A549 (cell line): Measurements from ENCODE around the gene TCERG1L. TPM values are rescaled to one million over a fixed set of nuclear protein-coding genes. Genes with fewer than 3 reads are reported as not detected.

Experiments used
- ATAC-seq, 2 experiments: fragments of 200-7000 bp in 1 of 2; fragments of >200 bp in 1 of 2; cut with Nextera tagmentation in 1 of 2; cut with Tn5 transposase in 1 of 2; 3 replicates each; pipeline versions ENCODE4 v1.8.0 to v1.9.1; 2018 to 2020; ENCODE audit warnings: mild to moderate bottlenecking in 1 of 2, moderate library complexity in 1 of 2
- CTCF ChIA-PET: fragments of 300-600 bp; sonication (Branson Sonifier 250); formaldehyde crosslinking; extraction: SDS; loops from one replicate; lab custom pipeline; 2021; ENCODE audit warnings: antibody characterized with exemption, inconsistent platforms; lab: Yijun Ruan, JAX
- POLR2A ChIA-PET: fragments of 350-600 bp; formaldehyde crosslinking; extraction: SDS; loops from one replicate; lab custom pipeline; 2021; ENCODE audit warnings: antibody characterized with exemption, inconsistent platforms; lab: Yijun Ruan, JAX
- DNase-seq, 2 experiments: peaks; one replicate each; pipeline versions ENCODE4 v3.0.0 to v3.0.0-alpha.2; 2011 to 2016; ENCODE audit warnings: low read depth in 1 of 2, low spot score in 1 of 2
- FAIRE-seq: peaks from 2 replicates; lab custom pipeline; 2011; peaks lifted over from hg19 to GRCh38; lab: Jason Lieb, UNC
- H3K27ac ChIP-seq, 2 experiments: fragments of >200 bp; sonication (Bioruptor Twin); formaldehyde crosslinking; 3 replicates each; pipeline ENCODE4 v1.5.1; 2016 to 2017
- H3K4me1 ChIP-seq: fragments of >200 bp; sonication (Bioruptor Twin); formaldehyde crosslinking; 3 replicates; pipeline ENCODE4 v1.6.1; 2016
- H3K4me2 ChIP-seq: fragments of >200 bp; sonication (Bioruptor Twin); formaldehyde crosslinking; 3 replicates; pipeline ENCODE4 v1.6.1; 2016
- H3K4me3 ChIP-seq: fragments of >200 bp; sonication (Bioruptor Twin); formaldehyde crosslinking; 3 replicates; pipeline ENCODE4 v1.5.1; 2016
- H3K9me3 ChIP-seq: fragments of >200 bp; sonication (Bioruptor Twin); formaldehyde crosslinking; 3 replicates; pipeline ENCODE4 v1.6.1; 2016
- CHD4 ChIP-seq: fragments of 200-600 bp; sonication (generic); IDR thresholded peaks from 2 replicates; pipeline ENCODE4 v1.6.1; 2016; ENCODE audit warnings: antibody characterized with exemption, mild to moderate bottlenecking, borderline replicate concordance
- FOXS1 ChIP-seq: fragments of 250-450 bp; sonication (Bioruptor Pico); IDR thresholded peaks from 2 replicates; pipeline ENCODE4 v1.5.0; 2020; ENCODE audit warnings: mild to moderate bottlenecking, moderate library complexity
- HOXA7 ChIP-seq: fragments of 250-450 bp; sonication (Bioruptor Pico); IDR thresholded peaks from 2 replicates; pipeline ENCODE4 v1.5.0; 2020; ENCODE audit warnings: mild to moderate bottlenecking, moderate library complexity
- JUN ChIP-seq, 2 experiments: fragments of >200 bp; sonication (Bioruptor Twin); formaldehyde crosslinking; IDR thresholded peaks; 2 replicates in 1 of 2; 3 replicates in 1 of 2; pipeline ENCODE4 v1.6.1; 2016 to 2017
- JUNB ChIP-seq: fragments of >200 bp; sonication (Bioruptor Twin); formaldehyde crosslinking; IDR thresholded peaks from 2 replicates; pipeline ENCODE4 v1.6.1; 2016
- KDM1A ChIP-seq: fragments of 200-600 bp; sonication (generic); IDR thresholded peaks from 2 replicates; pipeline ENCODE4 v1.6.1; 2016; ENCODE audit warnings: low read depth, mild to moderate bottlenecking
- KDM5A ChIP-seq: fragments of 200-600 bp; sonication (generic); IDR thresholded peaks from 2 replicates; pipeline ENCODE4 v1.6.1; 2016; ENCODE audit warnings: antibody characterized with exemption, mild to moderate bottlenecking
- MAZ ChIP-seq: fragments of 150-350 bp; IDR thresholded peaks from 2 replicates; pipeline ENCODE4 v1.6.1; 2014; ENCODE audit warnings: antibody characterized with exemption, low read depth, low read length, borderline replicate concordance
- MYC ChIP-seq: IDR thresholded peaks from 2 replicates; pipeline ENCODE4 v1.6.1; 2012; ENCODE audit warnings: mild to moderate bottlenecking, inconsistent platforms, low read length, improper control_type of control experiment, borderline replicate concordance
- NPAS2 ChIP-seq: fragments of 250-450 bp; sonication (Bioruptor Pico); IDR thresholded peaks from 2 replicates; pipeline ENCODE4 v1.8.0; 2022; ENCODE audit warnings: mild to moderate bottlenecking, moderate library complexity, borderline replicate concordance
- NR3C1 ChIP-seq: fragments of >200 bp; sonication (Bioruptor Twin); formaldehyde crosslinking; IDR thresholded peaks from 3 replicates; pipeline ENCODE4 v1.6.1; 2017
- PHF8 ChIP-seq: fragments of 200-600 bp; sonication (generic); IDR thresholded peaks from 2 replicates; pipeline ENCODE4 v1.6.1; 2016; ENCODE audit warnings: low read depth, mild to moderate bottlenecking, antibody characterized with exemption, moderate library complexity, borderline replicate concordance
- RAD21 ChIP-seq, 2 experiments: fragments of >200 bp in 1 of 2; sonication (Bioruptor Twin) in 1 of 2; formaldehyde crosslinking in 1 of 2; IDR thresholded peaks in 1 of 2; conservative IDR thresholded peaks in 1 of 2; 2 replicates in 1 of 2; 3 replicates in 1 of 2; pipeline ENCODE4 v1.6.1; 2012 to 2018; ENCODE audit warnings: inconsistent platforms in 1 of 2
- SMC3 ChIP-seq: fragments of >200 bp; sonication (Bioruptor Twin); formaldehyde crosslinking; IDR thresholded peaks from 3 replicates; pipeline ENCODE4 v1.6.1; 2018; ENCODE audit warnings: inconsistent platforms
- TP53 ChIP-seq: fragments of 250-450 bp; sonication (Bioruptor Pico); IDR thresholded peaks from 2 replicates; pipeline ENCODE4 v1.5.0; 2021; ENCODE audit warnings: mild to moderate bottlenecking, moderate library complexity
- ZFP36 ChIP-seq: fragments of 450-650 bp; IDR thresholded peaks from 2 replicates; pipeline ENCODE4 v1.6.1; 2014; ENCODE audit warnings: borderline replicate concordance; ENCODE audit not compliant: partially characterized antibody
- WGBS: methylation state at CpG from one replicate; pipeline ENCODE4 v1.1.6; 2017; ENCODE audit errors: missing lambda C conversion rate; 5-methylcytosine and 5-hydroxymethylcytosine counted together
- polyA plus RNA-seq, 4 experiments: library from polyadenylated mRNA; depleted of rRNA in 3 of 4; stranded (reverse); fragments of >200 nt; fragmentation: RNase III in 1 of 4; extraction: RNeasy Plus Mini Kit Qiagen cat#74134 plus additional on column Dnase treatment in 1 of 4; gene quantifications; 2 replicates in 3 of 4; 3 replicates in 1 of 4; pipeline ENCODE4 v1.2.3, GENCODE V29; 2011 to 2017
- TF ChIP-seq, protein P1 (sequence below): IDR thresholded peaks from 2 replicates; pipeline ENCODE4 v1.6.1; 2012; ENCODE audit warnings: low read depth, borderline replicate concordance
- TF ChIP-seq, protein P2 (sequence below): fragments of 250-450 bp; sonication (Bioruptor Pico); IDR thresholded peaks from 2 replicates; pipeline ENCODE4 v1.5.0; 2020; ENCODE audit warnings: low read depth, mild to moderate bottlenecking, moderate library complexity
- TF ChIP-seq, protein P3 (sequence below): fragments of 200-600 bp; sonication (generic); IDR thresholded peaks from 2 replicates; pipeline ENCODE4 v1.6.1; 2016; ENCODE audit warnings: antibody characterized with exemption, mild to moderate bottlenecking, moderate library complexity
- TF ChIP-seq, protein P4 (sequence below): fragments of >200 bp; sonication (Bioruptor Twin); formaldehyde crosslinking; IDR thresholded peaks from 2 replicates; pipeline ENCODE4 v1.6.1; 2016

The TCERG1L gene
- polyA plus RNA-seq, 2 of the 4 experiments (the other 2 are of a cell fraction): not detected

DNA sequence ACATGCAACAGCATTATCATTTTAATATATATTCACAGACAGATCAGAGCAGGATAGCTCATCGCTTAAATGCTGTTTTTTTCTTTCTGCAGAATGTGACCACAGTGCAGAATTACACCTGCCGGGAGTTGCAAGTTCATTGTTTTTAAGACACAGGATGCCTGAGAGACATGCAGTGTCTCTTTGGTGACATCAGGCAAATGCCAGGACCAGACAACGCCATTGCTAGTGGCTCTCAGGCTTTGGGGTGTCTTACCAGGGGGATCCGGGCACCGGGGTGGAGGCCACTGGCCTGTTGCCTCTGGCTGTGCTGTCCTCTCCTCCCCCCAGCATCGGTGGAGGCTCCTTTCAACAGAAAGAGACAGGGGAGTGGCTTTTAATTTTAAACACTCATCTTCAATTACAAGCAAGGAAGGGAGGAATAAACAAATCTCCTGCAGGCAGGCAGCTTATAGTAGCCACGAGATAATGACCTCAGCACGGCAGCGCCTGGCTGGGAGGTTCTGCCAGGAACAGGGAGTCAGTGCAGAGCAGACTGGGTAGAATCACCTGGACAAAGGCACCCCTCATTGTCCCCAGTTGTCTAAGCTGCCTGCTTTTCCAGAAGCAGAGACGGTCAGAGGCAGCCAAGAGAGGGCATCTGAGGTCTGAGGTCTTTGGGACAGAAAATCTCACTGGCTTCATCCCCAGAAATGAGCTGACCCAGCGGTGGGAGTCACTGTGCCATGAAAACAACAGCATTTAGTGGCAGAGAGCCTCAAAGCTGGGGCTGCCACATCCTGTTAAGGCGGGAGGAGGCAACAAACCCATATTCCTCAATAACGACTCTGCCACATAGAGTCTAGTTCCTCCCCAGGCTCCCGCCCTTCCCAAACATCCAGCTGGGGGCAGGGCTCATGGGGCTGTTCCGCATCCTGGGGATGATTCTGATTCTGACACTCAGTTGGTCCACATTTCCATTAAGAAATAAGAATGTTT is 148.4 kb downstream of the TCERG1L start:
- no peaks in the 10 kb centered on the region for H3K9me3 ChIP-seq
- 29% methylated on average over 12 of the region's 15 CpGs for WGBS
- no peak overlapping the region for H3K4me3 ChIP-seq
- POLR2A ChIA-PET: no interaction called here
- no peaks in the 10 kb centered on the region for H3K4me1 ChIP-seq
- no peak for TF ChIP-seq CHD4
- FAIRE-seq (no peak), DNase-seq (no peak), ATAC-seq (no peak)
- no peak overlapping the region for H3K4me2 ChIP-seq
- no peak overlapping the region for H3K27ac ChIP-seq
- CTCF ChIA-PET: no interaction called here

DNA sequence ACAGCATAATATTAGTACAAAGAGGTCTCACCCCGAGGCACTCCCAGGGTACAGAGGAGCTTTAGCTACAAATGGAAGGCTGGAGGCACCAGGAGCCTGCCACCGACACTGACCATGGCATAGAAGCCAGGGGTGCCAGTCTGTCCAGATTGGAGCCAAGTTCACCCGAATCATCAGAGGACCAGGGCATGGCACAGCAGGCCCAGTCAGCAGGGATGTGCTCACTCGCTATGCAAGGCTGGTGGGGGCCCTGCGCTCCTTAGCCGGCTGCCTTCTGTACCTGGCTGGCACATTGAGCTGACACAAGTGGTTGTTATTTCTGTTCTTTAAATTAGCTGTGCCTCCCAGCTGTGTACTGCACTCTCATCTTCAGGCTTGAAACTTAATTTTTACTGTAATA is 149.3 kb downstream of the TCERG1L start:
- no peak for TF ChIP-seq KDM5A
- TF ChIP-seq ZFP36: no peak
- TF ChIP-seq NR3C1: no peak
- TF ChIP-seq, protein P1, sequence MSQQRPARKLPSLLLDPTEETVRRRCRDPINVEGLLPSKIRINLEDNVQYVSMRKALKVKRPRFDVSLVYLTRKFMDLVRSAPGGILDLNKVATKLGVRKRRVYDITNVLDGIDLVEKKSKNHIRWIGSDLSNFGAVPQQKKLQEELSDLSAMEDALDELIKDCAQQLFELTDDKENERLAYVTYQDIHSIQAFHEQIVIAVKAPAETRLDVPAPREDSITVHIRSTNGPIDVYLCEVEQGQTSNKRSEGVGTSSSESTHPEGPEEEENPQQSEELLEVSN: no peak
- TF ChIP-seq TP53: no peak
- TF ChIP-seq, protein P2, sequence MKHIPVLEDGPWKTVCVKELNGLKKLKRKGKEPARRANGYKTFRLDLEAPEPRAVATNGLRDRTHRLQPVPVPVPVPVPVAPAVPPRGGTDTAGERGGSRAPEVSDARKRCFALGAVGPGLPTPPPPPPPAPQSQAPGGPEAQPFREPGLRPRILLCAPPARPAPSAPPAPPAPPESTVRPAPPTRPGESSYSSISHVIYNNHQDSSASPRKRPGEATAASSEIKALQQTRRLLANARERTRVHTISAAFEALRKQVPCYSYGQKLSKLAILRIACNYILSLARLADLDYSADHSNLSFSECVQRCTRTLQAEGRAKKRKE (CRISPR knock-in tag): no peak
- TF ChIP-seq RAD21 (conservative IDR thresholded peaks at IDR 0.05 in 1 of 2, IDR thresholded peaks at IDR 0.05 in 1 of 2): no peak
- no peak for TF ChIP-seq JUNB
- no peak for TF ChIP-seq NPAS2
- no peak for TF ChIP-seq MAZ
- TF ChIP-seq PHF8: no peak
- TF ChIP-seq, protein P3, sequence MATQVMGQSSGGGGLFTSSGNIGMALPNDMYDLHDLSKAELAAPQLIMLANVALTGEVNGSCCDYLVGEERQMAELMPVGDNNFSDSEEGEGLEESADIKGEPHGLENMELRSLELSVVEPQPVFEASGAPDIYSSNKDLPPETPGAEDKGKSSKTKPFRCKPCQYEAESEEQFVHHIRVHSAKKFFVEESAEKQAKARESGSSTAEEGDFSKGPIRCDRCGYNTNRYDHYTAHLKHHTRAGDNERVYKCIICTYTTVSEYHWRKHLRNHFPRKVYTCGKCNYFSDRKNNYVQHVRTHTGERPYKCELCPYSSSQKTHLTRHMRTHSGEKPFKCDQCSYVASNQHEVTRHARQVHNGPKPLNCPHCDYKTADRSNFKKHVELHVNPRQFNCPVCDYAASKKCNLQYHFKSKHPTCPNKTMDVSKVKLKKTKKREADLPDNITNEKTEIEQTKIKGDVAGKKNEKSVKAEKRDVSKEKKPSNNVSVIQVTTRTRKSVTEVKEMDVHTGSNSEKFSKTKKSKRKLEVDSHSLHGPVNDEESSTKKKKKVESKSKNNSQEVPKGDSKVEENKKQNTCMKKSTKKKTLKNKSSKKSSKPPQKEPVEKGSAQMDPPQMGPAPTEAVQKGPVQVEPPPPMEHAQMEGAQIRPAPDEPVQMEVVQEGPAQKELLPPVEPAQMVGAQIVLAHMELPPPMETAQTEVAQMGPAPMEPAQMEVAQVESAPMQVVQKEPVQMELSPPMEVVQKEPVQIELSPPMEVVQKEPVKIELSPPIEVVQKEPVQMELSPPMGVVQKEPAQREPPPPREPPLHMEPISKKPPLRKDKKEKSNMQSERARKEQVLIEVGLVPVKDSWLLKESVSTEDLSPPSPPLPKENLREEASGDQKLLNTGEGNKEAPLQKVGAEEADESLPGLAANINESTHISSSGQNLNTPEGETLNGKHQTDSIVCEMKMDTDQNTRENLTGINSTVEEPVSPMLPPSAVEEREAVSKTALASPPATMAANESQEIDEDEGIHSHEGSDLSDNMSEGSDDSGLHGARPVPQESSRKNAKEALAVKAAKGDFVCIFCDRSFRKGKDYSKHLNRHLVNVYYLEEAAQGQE: no peak
- TF ChIP-seq KDM1A: no peak
- no peak for TF ChIP-seq JUN (IDR thresholded peaks at IDR 0.05)
- no peak for TF ChIP-seq HOXA7 (CRISPR knock-in tag)
- TF ChIP-seq MYC: no peak
- no peak for ATAC-seq
- ChIA-PET CTCF (no interaction called here), POLR2A (no interaction called here)
- Histone ChIP-seq H3K27ac (no peak overlapping the region), H3K9me3 (no peaks in the 10 kb centered on the region), H3K4me2 (no peak overlapping the region), H3K4me3 (no peak overlapping the region), H3K4me1 (no peaks in the 10 kb centered on the region)
- DNase-seq: no peak
- WGBS: 20% methylated on average over 6 of the region's 6 CpGs
- no peak for FAIRE-seq

DNA sequence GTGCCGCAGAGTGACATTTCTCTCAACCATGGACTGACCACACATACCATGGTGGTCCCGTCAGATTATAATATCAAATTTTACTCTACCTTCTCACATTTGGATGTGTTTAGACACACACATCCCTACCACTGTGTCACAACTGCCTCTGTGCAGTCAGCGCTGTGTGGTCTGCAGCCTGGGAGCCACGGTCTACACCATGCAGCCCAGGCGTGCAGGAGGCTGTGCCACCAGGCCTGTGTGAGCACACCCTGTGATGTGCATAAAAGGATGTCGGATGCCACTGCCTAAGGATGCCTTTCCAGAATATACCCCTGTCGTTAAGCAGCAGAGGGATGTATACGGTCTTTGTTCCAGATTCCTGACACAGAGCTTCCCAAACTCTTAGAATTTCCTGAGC is 150.4 kb downstream of the TCERG1L start:
- 35% methylated on average over 8 of the region's 8 CpGs for WGBS
- FAIRE-seq (no peak), DNase-seq (no peak), ATAC-seq (no peak)
- no peaks in the 10 kb centered on the region for H3K9me3 ChIP-seq
- no peaks in the 10 kb centered on the region for H3K4me1 ChIP-seq
- H3K4me2 ChIP-seq: no peak overlapping the region
- CTCF ChIA-PET: no interaction called here
- no peak overlapping the region for H3K27ac ChIP-seq
- TF ChIP-seq, protein P4, sequence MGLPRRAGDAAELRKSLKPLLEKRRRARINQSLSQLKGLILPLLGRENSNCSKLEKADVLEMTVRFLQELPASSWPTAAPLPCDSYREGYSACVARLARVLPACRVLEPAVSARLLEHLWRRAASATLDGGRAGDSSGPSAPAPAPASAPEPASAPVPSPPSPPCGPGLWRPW: no peak
- TF ChIP-seq KDM1A (no peak), FOXS1 (CRISPR knock-in tag) (no peak), SMC3 (no peak)
- POLR2A ChIA-PET: no interaction called here
- H3K4me3 ChIP-seq: no peak overlapping the region
